IPS DF 6.9 (cell line): ENCODE results near the gene VEPH1.

Experiments used
- DNase-seq: peaks from one replicate; pipeline ENCODE4 v3.0.0-alpha.2; 2013; ENCODE audit warnings: low read depth, low spot score
- H3K27ac ChIP-seq: one replicate; pipeline ENCODE4 v1.5.1; 2013; ENCODE audit warnings: low read length, control low read depth
- H3K27me3 ChIP-seq: 2 replicates; pipeline ENCODE4 v1.6.1; 2013; ENCODE audit warnings: mild to moderate bottlenecking, low read length; ENCODE audit not compliant: control insufficient read depth, insufficient read depth
- H3K36me3 ChIP-seq: 2 replicates; pipeline ENCODE4 v1.6.1; 2013; ENCODE audit warnings: low read length; ENCODE audit not compliant: control insufficient read depth, insufficient read depth
- H3K4me1 ChIP-seq: 2 replicates; pipeline ENCODE4 v1.6.1; 2013; ENCODE audit warnings: low read length; ENCODE audit not compliant: control insufficient read depth, insufficient read depth
- H3K4me3 ChIP-seq: 2 replicates; pipeline ENCODE4 v1.5.1; 2013; ENCODE audit warnings: mild to moderate bottlenecking, low read length
- H3K9me3 ChIP-seq: 2 replicates; pipeline ENCODE4 v1.6.1; 2013; ENCODE audit warnings: low read length, inconsistent platforms; ENCODE audit not compliant: control insufficient read depth, insufficient read depth
- WGBS: extraction: QIAGEN DNeasy Blood & Tissue Kit; methylation state at CpG from one replicate; pipeline ENCODE4 v1.1.7; 2013; ENCODE audit warnings: mixed read lengths, missing lambda C conversion rate; ENCODE audit not compliant: insufficient read length, insufficient coverage; 5-methylcytosine and 5-hydroxymethylcytosine counted together

Gene VEPH1

DNA sequence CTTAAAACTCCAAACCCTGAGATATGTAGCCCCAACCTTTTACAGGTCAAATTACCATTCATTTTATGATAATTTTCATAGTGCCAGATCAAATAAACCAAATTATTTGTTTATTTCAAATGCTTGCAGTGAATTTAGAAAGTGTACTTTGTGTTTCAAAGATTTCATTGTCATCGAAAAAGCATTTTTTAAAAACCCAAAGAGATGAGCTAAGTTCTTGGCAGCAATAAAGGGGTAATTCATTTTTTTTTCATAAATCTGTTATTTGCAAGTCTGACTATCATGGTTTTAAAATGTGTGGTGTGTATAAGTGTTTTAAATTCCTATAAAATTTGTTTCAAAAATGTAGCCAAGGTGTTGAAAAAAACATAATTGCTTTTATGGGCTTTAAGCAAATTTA is 49.4 kb downstream of the VEPH1 start:
- no CpG with 5 or more reads among the region's 1 CpG for WGBS
- Histone ChIP-seq H3K4me1 (no peaks in the 10 kb centered on the region), H3K36me3 (no peaks in the 10 kb centered on the region), H3K9me3 (no peaks in the 10 kb centered on the region), H3K4me3 (no peak overlapping the region), H3K27ac (no peak overlapping the region), H3K27me3 (no peaks in the 10 kb centered on the region)
- DNase-seq: no peak

- WGBS: 100% methylated on average over 1 of the region's 3 CpGs
- no peak for DNase-seq
- Histone ChIP-seq H3K27ac (no peak overlapping the region), H3K27me3 (no peaks in the 10 kb centered on the region), H3K4me1 (no peaks in the 10 kb centered on the region), H3K4me3 (no peak overlapping the region), H3K36me3 (no peaks in the 10 kb centered on the region), H3K9me3 (no peaks in the 10 kb centered on the region)
Measured at GRCh38 chr3:157452097-157452496, 51.1 kb downstream of the VEPH1 start.

- no peak overlapping the region for H3K27ac ChIP-seq
- no CpG with 5 or more reads among the region's 3 CpGs for WGBS
Measured at GRCh38 chr3:157447026-157447694, 56.1 kb downstream of the VEPH1 start.

DNA sequence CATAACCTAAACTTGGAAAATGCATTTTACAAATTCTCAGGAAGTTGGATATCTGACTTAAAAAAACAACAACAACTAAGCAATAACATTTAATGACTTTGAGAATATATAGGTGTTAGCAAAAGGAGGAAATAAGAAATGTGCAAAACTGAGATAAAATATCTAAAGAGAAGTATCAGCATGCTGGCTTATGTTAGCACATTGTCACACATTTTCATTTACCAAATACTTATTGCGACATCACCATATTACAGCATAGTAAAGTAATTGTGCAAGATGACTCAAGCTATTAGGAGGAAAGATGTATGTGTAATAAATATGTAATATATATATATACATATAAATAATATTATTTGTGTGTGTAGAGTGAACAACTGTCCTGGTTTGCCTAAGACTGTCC is 57.4 kb downstream of the VEPH1 start:
- Histone ChIP-seq H3K36me3 (no peaks in the 10 kb centered on the region), H3K9me3 (no peaks in the 10 kb centered on the region), H3K27ac (no peak overlapping the region), H3K4me1 (no peaks in the 10 kb centered on the region), H3K4me3 (no peak overlapping the region), H3K27me3 (no peaks in the 10 kb centered on the region)
- no peak for DNase-seq
- WGBS: no CpG with 5 or more reads among the region's 1 CpG

More at GRCh38 chr3:157447026-157447694, 56.1 kb downstream of the VEPH1 start:
- no peaks in the 10 kb centered on the region for H3K4me1 ChIP-seq
- H3K27me3 ChIP-seq: no peaks in the 10 kb centered on the region
- no peak for DNase-seq
- no peaks in the 10 kb centered on the region for H3K9me3 ChIP-seq
- no peaks in the 10 kb centered on the region for H3K36me3 ChIP-seq
- H3K4me3 ChIP-seq: no peak overlapping the region

DNA sequence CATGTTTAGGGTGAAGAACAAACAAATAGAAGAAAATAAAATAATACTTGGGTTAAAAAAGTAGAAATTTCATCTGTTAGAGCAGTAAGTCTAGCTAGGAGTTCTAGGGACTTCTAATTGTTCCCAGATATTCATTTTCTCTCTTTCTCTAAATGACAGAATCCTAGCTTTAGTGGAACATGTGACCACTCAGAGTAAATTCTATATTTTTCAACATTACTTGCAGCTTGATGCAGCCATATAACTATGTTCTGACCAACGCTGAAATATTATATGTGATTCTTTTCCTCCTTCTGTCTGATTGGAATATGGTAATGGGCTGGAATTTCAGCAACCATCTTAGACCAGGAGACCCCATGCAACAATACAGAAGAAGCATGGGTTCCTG is 58.4 kb downstream of the VEPH1 start:
- WGBS: no CpG with 5 or more reads among the region's 1 CpG
- no peaks in the 10 kb centered on the region for H3K4me1 ChIP-seq
- H3K4me3 ChIP-seq: no peak overlapping the region
- H3K27me3 ChIP-seq: no peaks in the 10 kb centered on the region
- DNase-seq: no peak
- H3K27ac ChIP-seq: no peak overlapping the region
- H3K9me3 ChIP-seq: no peaks in the 10 kb centered on the region
- H3K36me3 ChIP-seq: no peaks in the 10 kb centered on the region

- Histone ChIP-seq H3K27ac (no peak overlapping the region), H3K27me3 (no peaks in the 10 kb centered on the region), H3K9me3 (no peaks in the 10 kb centered on the region), H3K4me1 (no peaks in the 10 kb centered on the region), H3K4me3 (no peak overlapping the region), H3K36me3 (no peaks in the 10 kb centered on the region)
- no peak for DNase-seq
- WGBS: no CpG with 5 or more reads among the region's 3 CpGs
Measured at GRCh38 chr3:157443905-157444796, 59.1 kb downstream of the VEPH1 start.

DNA sequence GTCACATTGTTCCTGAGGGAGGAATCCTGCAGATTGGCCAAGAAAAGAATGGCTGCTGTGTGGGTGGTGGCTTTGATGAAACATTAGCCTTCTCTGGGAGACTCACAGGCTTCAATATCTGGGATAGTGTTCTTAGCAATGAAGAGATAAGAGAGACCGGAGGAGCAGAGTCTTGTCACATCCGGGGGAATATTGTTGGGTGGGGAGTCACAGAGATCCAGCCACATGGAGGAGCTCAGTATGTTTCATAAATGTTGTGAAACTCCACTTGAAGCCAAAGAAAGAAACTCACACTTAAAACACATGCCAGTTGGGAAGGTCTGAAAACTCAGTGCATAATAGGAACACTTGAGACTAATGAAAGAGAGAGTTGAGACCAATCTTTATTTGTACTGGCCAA is 60.5 kb downstream of the VEPH1 start:
- H3K4me3 ChIP-seq: no peak overlapping the region
- no peaks in the 10 kb centered on the region for H3K4me1 ChIP-seq
- no peak overlapping the region for H3K27ac ChIP-seq
- no peaks in the 10 kb centered on the region for H3K27me3 ChIP-seq
- WGBS: no CpG with 5 or more reads among the region's 2 CpGs
- no peaks in the 10 kb centered on the region for H3K36me3 ChIP-seq
- no peaks in the 10 kb centered on the region for H3K9me3 ChIP-seq
- DNase-seq: no peak

DNA sequence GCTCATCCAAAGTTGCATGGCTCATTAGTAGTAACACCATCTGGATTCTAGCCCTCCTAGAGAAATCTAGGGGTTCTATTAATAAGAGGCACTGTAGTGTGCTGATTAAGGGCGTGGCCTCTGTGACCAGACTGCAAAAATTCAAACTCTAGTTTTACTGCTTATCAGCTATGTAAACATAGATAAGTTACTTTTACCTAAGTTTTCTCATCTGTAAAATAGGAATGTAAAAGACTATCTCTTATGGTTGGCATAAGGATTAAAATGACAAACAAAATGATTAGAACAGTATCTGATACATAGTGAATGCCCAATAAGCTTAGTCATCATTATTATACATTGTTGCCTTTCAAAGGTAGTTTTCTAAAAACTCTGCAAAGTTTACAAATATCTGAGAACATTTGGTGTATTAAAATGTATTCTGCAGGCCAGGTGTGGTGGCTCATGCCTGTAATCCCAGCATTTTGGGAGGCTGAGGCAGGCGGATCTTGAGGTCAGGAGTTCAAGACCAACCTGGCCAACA is 62.1 kb downstream of the VEPH1 start:
- Histone ChIP-seq H3K27me3 (peaks cover 5% of the 10 kb centered on the region; the same call in 1 of the 2 replicates), H3K4me1 (0 out of 2 replicates have a peak, but pooled peaks cover 1% of the 10 kb centered on the region), H3K27ac (no peak overlapping the region), H3K9me3 (no peaks in the 10 kb centered on the region), H3K4me3 (no peak overlapping the region), H3K36me3 (no peaks in the 10 kb centered on the region)
- no peak for DNase-seq
- no CpG with 5 or more reads among the region's 2 CpGs for WGBS

DNA sequence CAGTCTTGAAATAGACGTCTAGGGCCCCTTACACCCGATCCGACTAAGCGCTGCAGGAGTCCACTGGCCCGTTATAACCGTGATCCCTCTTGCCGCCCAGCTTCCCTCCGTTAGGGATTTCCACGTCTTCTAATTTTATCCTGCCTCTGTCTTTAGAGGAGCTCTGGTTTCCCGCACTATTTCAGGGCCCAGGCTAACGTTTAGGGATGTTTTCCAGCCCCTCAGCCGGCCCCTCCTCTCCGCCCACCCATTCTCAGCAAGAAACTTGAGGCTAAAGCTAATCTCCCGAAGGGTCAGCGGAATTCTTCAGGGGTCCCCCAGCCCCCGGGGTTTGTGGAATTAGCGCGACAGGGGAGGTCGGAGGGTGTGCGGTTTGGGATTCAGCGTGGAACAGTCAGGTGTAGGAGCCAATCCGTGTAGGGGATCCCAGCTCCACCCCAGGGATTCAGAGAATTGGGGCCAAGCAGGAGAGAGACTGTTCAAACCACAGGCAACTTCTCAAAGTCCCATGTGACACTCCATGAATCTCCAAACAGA is 65.0 kb downstream of the VEPH1 start:
- Histone ChIP-seq H3K27me3 (peaks cover 5% of the 10 kb centered on the region; the same call in 1 of the 2 replicates), H3K36me3 (no peaks in the 10 kb centered on the region), H3K9me3 (no peaks in the 10 kb centered on the region), H3K4me1 (0 out of 2 replicates have a peak, but pooled peaks cover 1% of the 10 kb centered on the region), H3K4me3 (peak overlapping the region; percentile 46; the same call in 1 of the 2 replicates), H3K27ac (no peak overlapping the region)
- no CpG with 5 or more reads among the region's 22 CpGs for WGBS
- DNase-seq: no peak

DNA sequence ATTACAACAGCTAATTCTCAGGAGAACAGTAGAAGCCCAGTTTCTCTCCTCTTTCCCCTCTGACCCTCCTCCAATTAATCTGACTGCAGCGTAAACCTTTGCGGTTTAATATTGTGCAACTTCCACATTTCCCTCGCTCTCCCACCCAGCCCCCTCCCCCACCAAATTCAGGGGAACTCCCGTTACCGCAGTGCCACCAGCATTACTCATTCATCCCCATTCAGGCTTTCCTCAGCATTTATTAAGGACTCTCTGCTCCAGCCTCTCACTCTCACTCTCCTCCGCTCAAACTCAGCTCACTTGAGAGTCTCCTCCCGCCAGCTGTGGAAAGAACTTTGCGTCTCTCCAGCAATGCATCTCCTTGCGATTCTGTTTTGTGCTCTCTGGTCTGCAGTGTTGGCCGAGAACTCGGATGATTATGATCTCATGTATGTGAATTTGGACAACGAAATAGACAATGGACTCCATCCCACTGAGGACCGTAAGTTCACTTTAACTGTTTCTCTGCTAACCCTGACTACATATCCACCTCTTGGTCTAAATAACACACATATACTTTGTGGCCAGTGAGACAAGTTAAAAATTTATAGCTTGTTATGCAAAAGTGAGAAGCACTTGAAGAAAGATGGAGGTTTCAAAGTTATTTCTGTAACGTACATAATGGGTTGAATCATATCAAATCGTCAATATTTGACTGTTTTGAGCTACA is 66.5 kb downstream of the VEPH1 start, which contains the start of gene PTX3:
PTX3 (plus strand) TSS at position 268 of the 709 bp plus-strand sequence; CDS start at position 352, 84 bp downstream.
- Histone ChIP-seq H3K27me3 (peaks cover 5% of the 10 kb centered on the region; the same call in 1 of the 2 replicates), H3K9me3 (no peaks in the 10 kb centered on the region), H3K27ac (no peak within 1 kb of the TSS), H3K4me3 (peak within 1 kb of the TSS; percentile 46; the same call in 1 of the 2 replicates), H3K36me3 (no peaks in the 10 kb centered on the region), H3K4me1 (0 out of 2 replicates have a peak, but pooled peaks cover 1% of the 10 kb centered on the region)
- WGBS: no CpG with 5 or more reads among the region's 15 CpGs
- no peak for DNase-seq
